Transverse colon (tissue), 4 donors: Measurements from ENCODE around the gene DNAJC3. TPM values are rescaled to one million over a fixed set of nuclear protein-coding genes. Genes with fewer than 3 reads are reported as not detected.
"Not testable (repeated sequence)": the region's sequence is repeated elsewhere in the genome, so short reads cannot be mapped to it uniquely, and the experiment has no call there.

Experiments
- DNase-seq: peaks from one replicate; pipeline ENCODE4 v3.0.0-alpha.2; 2019
- H3K27ac ChIP-seq, 4 donors: fragments of 200-600 bp; sonication (generic); 2 replicates each; pipeline ENCODE4 v1.5.1; 2016 to 2018; ENCODE audit warnings: inconsistent platforms in 4 of 4
- H3K27me3 ChIP-seq: fragments of 200-600 bp; sonication (generic); 2 replicates; pipeline ENCODE4 v1.5.1; 2017; ENCODE audit warnings: inconsistent platforms
- H3K36me3 ChIP-seq, 4 donors: fragments of 200-600 bp; sonication (generic); 2 replicates each; pipeline ENCODE4 v1.5.1; 2017 to 2019; ENCODE audit warnings: inconsistent platforms in 4 of 4
- H3K4me1 ChIP-seq, 4 donors: fragments of 200-600 bp; sonication (generic); 2 replicates each; pipeline ENCODE4 v1.5.1; 2017 to 2020; ENCODE audit warnings: inconsistent platforms in 4 of 4
- H3K4me3 ChIP-seq, 4 donors: fragments of 200-600 bp; sonication (generic); 1 replicate in 1 of 4; 2 replicates in 3 of 4; pipeline versions ENCODE4 v1.5.1 to v1.6.1; 2017 to 2019; ENCODE audit warnings: inconsistent platforms in 4 of 4
- H3K9me3 ChIP-seq, 2 donors: fragments of 200-600 bp; sonication (generic); 2 replicates each; pipeline ENCODE4 v1.5.1; 2017 to 2019; ENCODE audit warnings: inconsistent platforms in 2 of 2
- CTCF ChIP-seq, 5 experiments: fragments of 200-600 bp in 3 of 5; fragments of 450-650 bp in 2 of 5; sonication (generic) in 3 of 5; IDR thresholded peaks; 1 replicate in 2 of 5; 2 replicates in 3 of 5; pipeline ENCODE4 v1.5.1; 2016 to 2017; ENCODE audit warnings: antibody characterized with exemption in 5 of 5, inconsistent platforms in 3 of 5, mild to moderate bottlenecking in 2 of 5, moderate library complexity in 1 of 5
- EP300 ChIP-seq: sonication (generic); formaldehyde crosslinking; IDR thresholded peaks from one replicate; pipeline ENCODE4 v1.6.1; 2017; ENCODE audit warnings: antibody characterized with exemption, low read depth
- POLR2A ChIP-seq: fragments of 450-650 bp; IDR thresholded peaks from one replicate; pipeline ENCODE4 v1.6.1; 2016; ENCODE audit warnings: antibody characterized with exemption, mild to moderate bottlenecking, moderate library complexity
- POLR2AphosphoS5 ChIP-seq, 3 donors: sonication (generic); formaldehyde crosslinking; IDR thresholded peaks; one replicate each; pipeline ENCODE4 v1.6.1; 2016; ENCODE audit warnings: antibody characterized with exemption in 3 of 3
- WGBS, 2 donors: methylation state at CpG; one replicate each; pipeline ENCODE4 v1.1.5; 2018; ENCODE audit warnings: low coverage in 1 of 2; 5-methylcytosine and 5-hydroxymethylcytosine counted together
- in situ Hi-C, 4 donors: fragments of 200-750 bp; cut with MboI; loops; one replicate each; pipeline versions ENCODE4 v1.15.0 to v1.15.1; 2017; ENCODE audit warnings: low sequenced_read_pairs in 3 of 4, low pct_ligation_motif_present in 1 of 4, low pct_unique_long_range_greater_than_20kb in 1 of 4
- intact Hi-C: fragments of 100-400 bp; cut with DNase I; formaldehyde crosslinking; loops from one replicate; pipeline ENCODE4 v1.15.1; 2023; ENCODE audit warnings: low total_unique reads
- total RNA-seq, 4 donors: library from RNA; depleted of rRNA; stranded (reverse); fragments of >200 nt; gene quantifications; one replicate each; pipeline ENCODE4 v1.1.0, GENCODE V29; 2016

Gene DNAJC3
- total RNA-seq, 4 donors from 2014 or later, result 22.8 to 49.7 (median 35.5) TPM

DNA sequence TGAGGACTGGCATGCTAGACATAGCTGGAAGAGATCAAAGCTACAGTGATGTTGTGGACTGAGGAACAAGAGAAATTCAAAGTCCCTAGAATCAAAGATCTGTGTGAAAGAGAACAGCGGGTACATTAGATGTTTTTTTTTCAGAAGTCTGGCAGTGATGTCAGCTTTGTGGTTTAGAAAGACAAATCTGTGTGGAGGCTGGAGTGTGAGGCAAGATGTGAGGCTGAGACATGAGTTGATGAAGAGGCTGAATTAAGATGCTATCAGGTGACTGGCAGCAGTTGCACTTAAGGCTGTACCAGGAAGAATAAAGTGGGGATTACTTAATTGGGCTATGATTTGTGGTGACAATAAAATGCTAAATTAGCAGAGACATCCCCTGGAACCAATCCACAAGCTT is 46.5 kb downstream of the DNAJC3 start:
- no peak for DNase-seq
- in situ Hi-C loops (no loop called here), intact Hi-C loops (no loop called here)
- no peak overlapping the region for H3K4me3 ChIP-seq
- 86 to 94% methylated on average over 1 of the region's 1 CpG for WGBS, 2 donors
- TF ChIP-seq CTCF (IDR thresholded peaks at IDR 0.05) (no peak), EP300 (no peak), POLR2AphosphoS5 (IDR thresholded peaks at IDR 0.05) (no peak), POLR2A (no peak)
- H3K4me1 ChIP-seq, result no peaks in the 10 kb centered on the region
- H3K9me3 ChIP-seq, result no peaks in the 10 kb centered on the region
- H3K36me3 ChIP-seq, result peaks cover 0 to 6% (median 1%) of the 10 kb centered on the region in 4 donors
- H3K27ac ChIP-seq, result no peak overlapping the region
- H3K27me3 ChIP-seq, result no peaks in the 10 kb centered on the region

DNA sequence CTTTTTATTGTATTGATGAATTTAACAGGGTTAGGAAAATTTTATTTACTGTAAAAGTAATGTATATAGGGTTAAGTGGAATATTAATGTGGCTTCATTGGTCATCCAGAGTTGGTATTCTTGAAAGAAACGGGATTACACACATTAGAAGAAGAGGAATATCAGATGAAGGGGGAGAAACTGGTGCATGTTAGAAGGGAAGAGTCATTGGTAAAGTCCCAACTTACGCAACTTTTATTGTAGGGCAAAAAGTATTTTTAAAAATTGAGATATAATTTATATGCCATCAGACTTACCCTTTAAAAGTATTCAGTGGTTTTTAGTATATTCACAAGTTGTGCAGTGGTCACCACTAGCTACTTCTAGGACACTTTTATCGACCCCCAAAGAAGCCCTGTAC is 47.3 kb downstream of the DNAJC3 start:
- Histone ChIP-seq H3K4me1 (no peaks in the 10 kb centered on the region), H3K9me3 (no peaks in the 10 kb centered on the region), H3K27me3 (no peaks in the 10 kb centered on the region), H3K36me3 (peaks cover 0 to 6% (median 1%) of the 10 kb centered on the region in 4 donors), H3K4me3 (no peak overlapping the region), H3K27ac (no peak overlapping the region)
- intact Hi-C loops (no loop called here), in situ Hi-C loops (no loop called here)
- WGBS, 2 donors, result 92 to 97% methylated on average over 3 of the region's 3 CpGs
- no peak for DNase-seq
- TF ChIP-seq EP300 (no peak), CTCF (IDR thresholded peaks at IDR 0.05) (no peak), POLR2AphosphoS5 (IDR thresholded peaks at IDR 0.05) (no peak), POLR2A (no peak)

- no peak for TF ChIP-seq POLR2AphosphoS5 (IDR thresholded peaks at IDR 0.05)
- TF ChIP-seq EP300, result no peak
- no peak for TF ChIP-seq POLR2A
- no peak for TF ChIP-seq CTCF (IDR thresholded peaks at IDR 0.05)
- in situ Hi-C loops, result no loop called here
- 71 to 86% methylated on average over 3 of the region's 3 CpGs for WGBS, 2 donors
- H3K9me3 ChIP-seq, result no peaks in the 10 kb centered on the region
- H3K27ac ChIP-seq, result no peak overlapping the region
- no peaks in the 10 kb centered on the region for H3K27me3 ChIP-seq
- DNase-seq, result no peak
- peaks cover 0 to 11% (median 1%) of the 10 kb centered on the region in 4 donors for H3K36me3 ChIP-seq
- intact Hi-C loops, result no loop called here
- no peaks in the 10 kb centered on the region for H3K4me1 ChIP-seq
- H3K4me3 ChIP-seq, result no peak overlapping the region
Observed at GRCh38 chr13:95726876-95727275, 49.9 kb downstream of the DNAJC3 start.

DNA sequence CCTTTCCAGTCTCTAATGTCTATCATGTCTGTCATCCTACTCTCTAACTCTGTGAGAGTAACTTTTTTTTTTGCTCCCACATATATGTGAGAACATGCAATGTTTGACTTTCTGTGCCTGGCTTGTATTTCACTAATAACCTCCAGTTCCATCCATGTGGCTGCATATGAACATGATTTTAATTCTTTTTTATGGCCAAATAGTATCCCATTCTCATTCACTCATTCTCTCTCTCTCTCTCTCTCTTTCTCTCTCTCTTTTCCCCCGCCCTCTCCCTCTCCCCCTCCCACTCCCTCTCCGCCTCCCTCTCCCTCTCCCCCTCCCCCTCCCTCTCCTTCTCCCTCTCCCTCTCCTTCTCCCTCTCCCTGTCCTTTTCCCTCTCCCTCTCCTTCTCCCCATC is 52.0 kb downstream of the DNAJC3 start:
- H3K36me3 ChIP-seq, result peaks cover 0 to 18% (median 3%) of the 10 kb centered on the region in 4 donors
- no peak for TF ChIP-seq POLR2AphosphoS5 (IDR thresholded peaks at IDR 0.05)
- DNase-seq, result no peak
- in situ Hi-C loops (no loop called here), intact Hi-C loops (no loop called here)
- WGBS, 2 donors, result 95 to 100% methylated on average over 1 to 2 of the region's 2 CpGs
- H3K9me3 ChIP-seq, result peaks cover 3 to 9% of the 10 kb centered on the region in 2 donors
- H3K4me3 ChIP-seq, result no peak overlapping the region
- H3K27ac ChIP-seq, result no peak overlapping the region
- no peaks in the 10 kb centered on the region for H3K4me1 ChIP-seq
- no peaks in the 10 kb centered on the region for H3K27me3 ChIP-seq

DNA sequence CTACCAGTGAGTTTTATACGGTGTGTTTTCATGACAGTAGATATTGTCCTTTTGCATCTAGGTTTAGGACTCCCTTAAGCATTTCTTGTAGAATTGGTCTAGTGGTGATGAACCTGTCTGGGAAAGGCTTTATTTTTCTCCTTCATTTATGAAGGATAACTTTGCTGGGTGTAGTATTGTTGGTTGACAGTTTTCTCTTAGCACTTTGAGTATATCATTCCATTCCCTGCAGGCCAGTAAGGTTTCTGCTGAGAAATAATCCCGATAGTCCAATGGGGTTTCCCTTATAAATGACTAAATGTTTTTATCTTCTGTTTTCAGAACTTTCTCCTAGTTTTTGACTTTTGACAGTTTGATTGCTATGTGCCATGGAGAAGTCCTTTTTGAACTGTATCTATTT is 57.2 kb downstream of the DNAJC3 start:
- peaks cover 0 to 16% (median 4%) of the 10 kb centered on the region in 4 donors for H3K36me3 ChIP-seq
- in situ Hi-C loops (no loop called here), intact Hi-C loops (no loop called here)
- 96% methylated on average over 2 of the region's 2 CpGs for WGBS, 2 donors
- no peak overlapping the region for H3K27ac ChIP-seq
- H3K27me3 ChIP-seq, result no peaks in the 10 kb centered on the region
- H3K4me1 ChIP-seq, result no peaks in the 10 kb centered on the region
- no peak for TF ChIP-seq POLR2A
- no peak for TF ChIP-seq POLR2AphosphoS5 (IDR thresholded peaks at IDR 0.05)
- TF ChIP-seq CTCF (IDR thresholded peaks at IDR 0.05), result no peak
- TF ChIP-seq EP300, result no peak
- peaks cover 9 to 16% of the 10 kb centered on the region in 2 donors for H3K9me3 ChIP-seq
- no peak for DNase-seq
- H3K4me3 ChIP-seq, result no peak overlapping the region

- H3K27ac ChIP-seq, H3K4me3 ChIP-seq, H3K9me3 ChIP-seq, H3K27me3 ChIP-seq, DNase-seq, intact Hi-C loops, H3K36me3 ChIP-seq, H3K4me1 ChIP-seq, in situ Hi-C loops: not testable (repeated sequence)
- 95% methylated on average over 13 of the region's 37 CpGs; no CpG with 5 or more reads in 1 of the 2 donors for WGBS, 2 donors
Observed at GRCh38 chr13:95740071-95740978, 63.4 kb downstream of the DNAJC3 start.
